HepG2 (cell line): ENCODE measurements around the gene CENPB. TPM values are rescaled to one million over a fixed set of nuclear protein-coding genes. Genes with fewer than 3 reads are reported as not detected.

Source experiments
- FOSL2 ChIP-seq: sonication (generic); formaldehyde crosslinking; IDR thresholded peaks from 2 replicates; pipeline ENCODE4 v1.4.0; 2020; ENCODE audit warnings: missing genetic modification reagents
- HDAC2 ChIP-seq: sonication (generic); formaldehyde crosslinking; IDR thresholded peaks from 2 replicates; pipeline ENCODE4 v1.4.0; 2020; ENCODE audit warnings: missing genetic modification reagents
- MAFF ChIP-seq: IDR thresholded peaks from 2 replicates; pipeline ENCODE4 v1.6.1; 2011; ENCODE audit warnings: low read depth, low read length, improper control_type of control experiment
- MEF2D ChIP-seq: sonication (generic); formaldehyde crosslinking; IDR thresholded peaks from 2 replicates; pipeline ENCODE4 v1.5.1; 2020; ENCODE audit warnings: mild to moderate bottlenecking, missing genetic modification reagents
- NCOA5 ChIP-seq: sonication (generic); formaldehyde crosslinking; IDR thresholded peaks from 2 replicates; pipeline ENCODE4 v1.4.0; 2020; ENCODE audit warnings: missing genetic modification reagents
- ZNF616 ChIP-seq: sonication (generic); formaldehyde crosslinking; IDR thresholded peaks from 2 replicates; pipeline ENCODE4 v1.5.0; 2020; ENCODE audit warnings: low read depth, mild to moderate bottlenecking, missing genetic modification reagents
- ZNF660 ChIP-seq: sonication (generic); formaldehyde crosslinking; IDR thresholded peaks from 2 replicates; pipeline ENCODE4 v1.5.1; 2020; ENCODE audit warnings: mild to moderate bottlenecking, low read depth, missing genetic modification reagents, borderline replicate concordance
- ZNF780A ChIP-seq: sonication (generic); formaldehyde crosslinking; IDR thresholded peaks from 2 replicates; pipeline ENCODE4 v1.8.0; 2022; ENCODE audit warnings: mild to moderate bottlenecking, missing genetic modification reagents, moderate library complexity
- ZSCAN12 ChIP-seq: sonication (generic); formaldehyde crosslinking; IDR thresholded peaks from 2 replicates; pipeline ENCODE4 v1.9.0; 2021; ENCODE audit warnings: mild to moderate bottlenecking, missing genetic modification reagents
- polyA plus RNA-seq, 8 experiments: library from polyadenylated mRNA; depleted of rRNA in 3 of 8; stranded (reverse) in 7 of 8; unstranded in 1 of 8; fragments of >200 nt; fragmentation: Illumina TruSeq in 4 of 8; extraction: Trizol in 4 of 8; gene quantifications; 2 replicates each; pipeline versions ENCODE4 v1.2.1 to v1.2.3, GENCODE V29; 2011 to 2016; ENCODE audit warnings: low read depth in 4 of 8, missing spikeins in 1 of 8, mixed read lengths in 1 of 8; ENCODE audit not compliant: insufficient read depth in 1 of 8
- total RNA-seq, 5 experiments: library from RNA; depleted of rRNA; stranded (reverse); fragments of >200 nt; fragmentation: Illumina TruSeq; extraction: Trizol; gene quantifications; 2 replicates each; pipeline ENCODE4 v1.2.3, GENCODE V29; 2016; ENCODE audit warnings: low read depth in 1 of 5
- TF ChIP-seq, protein P1 (sequence below): sonication (generic); formaldehyde crosslinking; IDR thresholded peaks from 2 replicates; pipeline ENCODE4 v1.5.0; 2020; ENCODE audit warnings: missing genetic modification reagents, mild to moderate bottlenecking, borderline replicate concordance
- TF ChIP-seq, protein P2 (sequence below), 2 experiments: sonication (generic) in 1 of 2; formaldehyde crosslinking in 1 of 2; IDR thresholded peaks; 2 replicates each; pipeline versions ENCODE4 v1.4.0 to v1.6.1; 2016 to 2020; ENCODE audit warnings: borderline replicate concordance in 1 of 2, low read depth in 1 of 2, mild to moderate bottlenecking in 1 of 2, missing genetic modification reagents in 1 of 2
- TF ChIP-seq, protein P3 (sequence below): sonication (generic); formaldehyde crosslinking; IDR thresholded peaks from 2 replicates; pipeline ENCODE4 v1.5.0; 2020; ENCODE audit warnings: mild to moderate bottlenecking, missing genetic modification reagents
- TF ChIP-seq, protein P4 (sequence below): sonication (generic); formaldehyde crosslinking; IDR thresholded peaks from 2 replicates; pipeline ENCODE4 v1.4.0; 2020; ENCODE audit warnings: missing genetic modification reagents, borderline replicate concordance
- TF ChIP-seq, protein P5 (sequence below): IDR thresholded peaks from 2 replicates; pipeline ENCODE4 v1.6.1; 2016; ENCODE audit warnings: mild to moderate bottlenecking, missing biosample characterization, missing genetic modification reagents

The CENPB gene
- total and polyA plus RNA-seq, 2 of the 13 experiments (the other 11 are each of a cell fraction or from before 2014, with no cell fraction given): 10.4 to 54.5 TPM

DNA sequence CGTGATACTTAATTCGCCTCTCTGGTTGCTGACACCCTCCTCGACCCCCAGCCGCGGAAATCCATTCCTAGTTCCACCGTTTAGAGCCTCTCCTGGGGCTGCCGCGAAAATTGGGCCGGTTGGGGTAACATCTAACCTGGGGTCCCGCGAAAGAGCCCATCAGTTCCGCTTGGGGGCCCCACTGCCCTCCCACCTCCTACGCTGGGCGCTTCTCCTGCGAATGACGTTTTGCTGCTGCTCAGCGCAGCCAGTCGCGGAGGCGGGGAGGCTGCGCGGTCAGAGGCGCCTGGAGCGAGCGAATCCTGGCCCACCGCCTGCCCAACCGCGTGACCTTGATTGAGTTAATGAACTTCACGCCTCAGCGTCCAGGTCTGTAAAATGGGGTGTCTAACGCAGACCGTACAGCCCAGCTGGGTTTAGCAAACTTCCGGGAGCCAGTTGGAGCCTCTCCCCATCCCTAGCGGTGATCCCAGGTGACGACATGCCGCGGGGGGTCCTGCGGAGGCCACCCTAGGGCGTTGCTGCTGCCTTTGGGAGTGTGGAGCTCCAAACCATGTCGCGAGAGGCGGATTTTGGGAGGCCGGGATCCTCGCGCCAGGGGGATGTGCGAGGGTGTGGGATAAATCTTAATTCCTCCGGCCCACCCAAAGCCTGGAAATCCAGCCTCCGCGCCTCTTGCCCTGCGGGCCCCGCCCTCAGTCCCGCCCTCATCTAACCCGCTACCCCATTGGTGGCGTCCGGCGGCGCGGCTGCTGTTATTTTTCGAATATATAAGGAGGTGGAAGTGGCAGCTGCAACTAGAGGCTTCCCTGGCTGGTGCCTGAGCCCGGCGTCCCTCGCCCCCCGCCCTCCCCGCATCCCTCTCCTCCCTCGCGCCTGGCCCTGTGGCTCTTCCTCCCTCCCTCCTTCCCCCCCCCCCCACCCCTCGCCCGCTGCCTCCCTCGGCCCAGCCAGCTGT is 9.2 kb upstream of the CENPB start, which contains the start of gene CDC25B (continued):
- TF ChIP-seq, protein P1, sequence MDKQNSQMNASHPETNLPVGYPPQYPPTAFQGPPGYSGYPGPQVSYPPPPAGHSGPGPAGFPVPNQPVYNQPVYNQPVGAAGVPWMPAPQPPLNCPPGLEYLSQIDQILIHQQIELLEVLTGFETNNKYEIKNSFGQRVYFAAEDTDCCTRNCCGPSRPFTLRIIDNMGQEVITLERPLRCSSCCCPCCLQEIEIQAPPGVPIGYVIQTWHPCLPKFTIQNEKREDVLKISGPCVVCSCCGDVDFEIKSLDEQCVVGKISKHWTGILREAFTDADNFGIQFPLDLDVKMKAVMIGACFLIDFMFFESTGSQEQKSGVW (CRISPR knock-in tag): no peak
- TF ChIP-seq ZNF780A (CRISPR knock-in tag): no peak
- TF ChIP-seq, protein P2, sequence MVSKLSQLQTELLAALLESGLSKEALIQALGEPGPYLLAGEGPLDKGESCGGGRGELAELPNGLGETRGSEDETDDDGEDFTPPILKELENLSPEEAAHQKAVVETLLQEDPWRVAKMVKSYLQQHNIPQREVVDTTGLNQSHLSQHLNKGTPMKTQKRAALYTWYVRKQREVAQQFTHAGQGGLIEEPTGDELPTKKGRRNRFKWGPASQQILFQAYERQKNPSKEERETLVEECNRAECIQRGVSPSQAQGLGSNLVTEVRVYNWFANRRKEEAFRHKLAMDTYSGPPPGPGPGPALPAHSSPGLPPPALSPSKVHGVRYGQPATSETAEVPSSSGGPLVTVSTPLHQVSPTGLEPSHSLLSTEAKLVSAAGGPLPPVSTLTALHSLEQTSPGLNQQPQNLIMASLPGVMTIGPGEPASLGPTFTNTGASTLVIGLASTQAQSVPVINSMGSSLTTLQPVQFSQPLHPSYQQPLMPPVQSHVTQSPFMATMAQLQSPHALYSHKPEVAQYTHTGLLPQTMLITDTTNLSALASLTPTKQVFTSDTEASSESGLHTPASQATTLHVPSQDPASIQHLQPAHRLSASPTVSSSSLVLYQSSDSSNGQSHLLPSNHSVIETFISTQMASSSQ (IDR thresholded peaks at IDR 0.05; ENCODE audit: low read depth): no peak
- TF ChIP-seq, protein P2 (CRISPR knock-in tag; IDR thresholded peaks at IDR 0.05; ENCODE audit: borderline replicate concordance): peak; percentile 78; the same call in 1 of the 2 replicates
- TF ChIP-seq, protein P3, sequence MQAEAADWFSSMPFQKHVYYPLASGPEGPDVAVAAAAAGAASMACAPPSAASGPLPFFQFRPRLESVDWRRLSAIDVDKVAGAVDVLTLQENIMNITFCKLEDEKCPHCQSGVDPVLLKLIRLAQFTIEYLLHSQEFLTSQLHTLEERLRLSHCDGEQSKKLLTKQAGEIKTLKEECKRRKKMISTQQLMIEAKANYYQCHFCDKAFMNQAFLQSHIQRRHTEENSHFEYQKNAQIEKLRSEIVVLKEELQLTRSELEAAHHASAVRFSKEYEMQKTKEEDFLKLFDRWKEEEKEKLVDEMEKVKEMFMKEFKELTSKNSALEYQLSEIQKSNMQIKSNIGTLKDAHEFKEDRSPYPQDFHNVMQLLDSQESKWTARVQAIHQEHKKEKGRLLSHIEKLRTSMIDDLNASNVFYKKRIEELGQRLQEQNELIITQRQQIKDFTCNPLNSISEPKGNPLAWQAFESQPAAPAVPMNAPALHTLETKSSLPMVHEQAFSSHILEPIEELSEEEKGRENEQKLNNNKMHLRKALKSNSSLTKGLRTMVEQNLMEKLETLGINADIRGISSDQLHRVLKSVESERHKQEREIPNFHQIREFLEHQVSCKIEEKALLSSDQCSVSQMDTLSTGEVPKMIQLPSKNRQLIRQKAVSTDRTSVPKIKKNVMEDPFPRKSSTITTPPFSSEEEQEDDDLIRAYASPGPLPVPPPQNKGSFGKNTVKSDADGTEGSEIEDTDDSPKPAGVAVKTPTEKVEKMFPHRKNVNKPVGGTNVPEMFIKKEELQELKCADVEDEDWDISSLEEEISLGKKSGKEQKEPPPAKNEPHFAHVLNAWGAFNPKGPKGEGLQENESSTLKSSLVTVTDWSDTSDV: peak; percentile 84; the same call in 1 of the 2 replicates
- 0 out of 2 replicates have a peak, but pooled peaks have one; percentile 47 for TF ChIP-seq MEF2D
- no peak for TF ChIP-seq NCOA5 (CRISPR knock-in tag)
- 0 out of 2 replicates have a peak, but pooled peaks have one; percentile 31 for TF ChIP-seq FOSL2 (CRISPR knock-in tag)
- TF ChIP-seq, protein P4, sequence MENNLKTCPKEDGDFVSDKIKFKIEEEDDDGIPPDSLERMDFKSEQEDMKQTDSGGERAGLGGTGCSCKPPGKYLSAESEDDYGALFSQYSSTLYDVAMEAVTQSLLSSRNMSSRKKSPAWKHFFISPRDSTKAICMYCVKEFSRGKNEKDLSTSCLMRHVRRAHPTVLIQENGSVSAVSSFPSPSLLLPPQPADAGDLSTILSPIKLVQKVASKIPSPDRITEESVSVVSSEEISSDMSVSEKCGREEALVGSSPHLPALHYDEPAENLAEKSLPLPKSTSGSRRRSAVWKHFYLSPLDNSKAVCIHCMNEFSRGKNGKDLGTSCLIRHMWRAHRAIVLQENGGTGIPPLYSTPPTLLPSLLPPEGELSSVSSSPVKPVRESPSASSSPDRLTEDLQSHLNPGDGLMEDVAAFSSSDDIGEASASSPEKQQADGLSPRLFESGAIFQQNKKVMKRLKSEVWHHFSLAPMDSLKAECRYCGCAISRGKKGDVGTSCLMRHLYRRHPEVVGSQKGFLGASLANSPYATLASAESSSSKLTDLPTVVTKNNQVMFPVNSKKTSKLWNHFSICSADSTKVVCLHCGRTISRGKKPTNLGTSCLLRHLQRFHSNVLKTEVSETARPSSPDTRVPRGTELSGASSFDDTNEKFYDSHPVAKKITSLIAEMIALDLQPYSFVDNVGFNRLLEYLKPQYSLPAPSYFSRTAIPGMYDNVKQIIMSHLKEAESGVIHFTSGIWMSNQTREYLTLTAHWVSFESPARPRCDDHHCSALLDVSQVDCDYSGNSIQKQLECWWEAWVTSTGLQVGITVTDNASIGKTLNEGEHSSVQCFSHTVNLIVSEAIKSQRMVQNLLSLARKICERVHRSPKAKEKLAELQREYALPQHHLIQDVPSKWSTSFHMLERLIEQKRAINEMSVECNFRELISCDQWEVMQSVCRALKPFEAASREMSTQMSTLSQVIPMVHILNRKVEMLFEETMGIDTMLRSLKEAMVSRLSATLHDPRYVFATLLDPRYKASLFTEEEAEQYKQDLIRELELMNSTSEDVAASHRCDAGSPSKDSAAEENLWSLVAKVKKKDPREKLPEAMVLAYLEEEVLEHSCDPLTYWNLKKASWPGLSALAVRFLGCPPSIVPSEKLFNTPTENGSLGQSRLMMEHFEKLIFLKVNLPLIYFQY: no peak
- peak; percentile 75; the same call in 1 of the 2 replicates for TF ChIP-seq HDAC2 (CRISPR knock-in tag)
- no peak for TF ChIP-seq MAFF
- TF ChIP-seq ZNF660 (CRISPR knock-in tag): no peak
- 0 out of 2 replicates have a peak, but pooled peaks have one; percentile 57 for TF ChIP-seq ZNF616 (CRISPR knock-in tag)
- TF ChIP-seq, protein P5, sequence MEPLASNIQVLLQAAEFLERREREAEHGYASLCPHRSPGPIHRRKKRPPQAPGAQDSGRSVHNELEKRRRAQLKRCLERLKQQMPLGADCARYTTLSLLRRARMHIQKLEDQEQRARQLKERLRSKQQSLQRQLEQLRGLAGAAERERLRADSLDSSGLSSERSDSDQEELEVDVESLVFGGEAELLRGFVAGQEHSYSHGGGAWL (CRISPR knock-in tag): 0 out of 2 replicates have a peak, but pooled peaks have one; percentile 33
- TF ChIP-seq ZSCAN12 (CRISPR knock-in tag): 0 out of 2 replicates have a peak, but pooled peaks have one; percentile 20
